ENCODE results near the gene SH2B3. TPM values are rescaled to one million over a fixed set of nuclear protein-coding genes. Genes with fewer than 3 reads are reported as not detected.
A peak's percentile ranks its signal among the peaks of the same experiment; 100 is the strongest.
"Not testable (repeated sequence)": the region's sequence is repeated elsewhere in the genome, so short reads cannot be mapped to it uniquely, and the experiment has no call there.

Gene SH2B3
- total RNA-seq, 4 donors from 2014 or later: 14.1 to 36.5 (median 25.6) TPM

GRCh38 chr12:111396726-111397445 lies 8.8 kb upstream of the SH2B3 start:
- peak; percentile 80 to 86 for DNase-seq
- WGBS, 2 donors: 13 to 17% methylated on average over 14 to 23 of the region's 34 CpGs
- TF ChIP-seq POLR2A (IDR thresholded peaks at IDR 0.05): no peak
- TF ChIP-seq CTCF (IDR thresholded peaks at IDR 0.05): peak in 5 of 6 experiments; percentile 94 to 99 (median 98)
- no peak overlapping the region for H3K4me3 ChIP-seq (replicated peaks in 1 of 3)
- no peaks in the 10 kb centered on the region for H3K9me3 ChIP-seq
- intact Hi-C loops (cut with DNase I): loop anchor here (2.0 kb wide), 1 partner anchor 54 kb away; no protein-coding TSS in a partner anchor
- H3K27me3 ChIP-seq: no peaks in the 10 kb centered on the region
- H3K4me1 ChIP-seq: peaks cover 0 to 7% of the 10 kb centered on the region in 2 donors
- H3K36me3 ChIP-seq: no peaks in the 10 kb centered on the region
- H3K27ac ChIP-seq: peak overlapping the region in 2 of 3 donors; percentile 3 to 28

- WGBS, 2 donors: 86 to 91% methylated on average over 4 of the region's 4 CpGs
- no peak for DNase-seq
- no peaks in the 10 kb centered on the region for H3K36me3 ChIP-seq
- no peak overlapping the region for H3K27ac ChIP-seq
- TF ChIP-seq CTCF (IDR thresholded peaks at IDR 0.05) (no peak), POLR2A (IDR thresholded peaks at IDR 0.05) (no peak)
- intact Hi-C loops (cut with DNase I): no loop called here
- no peaks in the 10 kb centered on the region for H3K27me3 ChIP-seq
- H3K4me1 ChIP-seq: peaks cover 4 to 13% of the 10 kb centered on the region in 2 donors
- H3K9me3 ChIP-seq: no peaks in the 10 kb centered on the region
- no peak overlapping the region for H3K4me3 ChIP-seq (replicated peaks in 1 of 3)
Observed at GRCh38 chr12:111398530-111398929, 7.2 kb upstream of the SH2B3 start.

DNA sequence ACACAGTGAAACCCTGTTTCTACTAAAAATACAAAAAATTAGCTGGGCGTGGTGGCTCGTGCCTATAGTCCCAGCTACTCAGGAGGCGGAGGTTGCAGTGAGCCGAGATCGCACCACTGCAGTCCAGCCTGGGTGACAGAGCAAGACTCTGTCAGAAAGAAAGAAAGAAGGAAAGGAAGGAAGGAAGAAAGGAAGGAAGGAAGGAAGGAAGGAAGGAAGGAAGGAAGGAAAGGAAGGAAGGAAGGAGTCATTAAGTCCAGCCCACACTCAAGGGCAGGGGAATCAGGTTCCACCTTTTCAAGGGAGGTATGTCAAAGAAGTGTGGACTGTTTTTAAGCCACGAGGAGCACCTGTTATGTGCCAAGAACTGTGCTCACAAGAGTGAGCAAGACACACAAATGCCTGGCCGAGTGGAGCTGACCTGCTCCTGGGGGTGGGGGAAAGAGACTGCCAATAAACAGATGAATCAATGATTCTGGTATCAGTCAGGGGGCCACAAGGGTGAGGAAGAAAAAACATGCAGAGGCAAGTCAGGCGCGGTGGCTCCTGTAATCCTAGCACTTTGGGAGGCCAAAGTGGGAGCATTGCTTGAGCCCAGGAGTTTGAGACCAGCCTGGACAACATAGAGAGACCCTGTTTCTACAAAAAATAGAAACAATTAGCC lies 5.8 kb upstream of the SH2B3 start:
- DNase-seq; intact Hi-C loops (cut with DNase I); H3K4me3 ChIP-seq (replicated peaks in 1 of 3); H3K9me3 ChIP-seq; H3K27me3 ChIP-seq; H3K36me3 ChIP-seq; H3K27ac ChIP-seq: not testable (repeated sequence)
- peaks cover 12 to 20% of the 10 kb centered on the region in 2 donors for H3K4me1 ChIP-seq
- WGBS, 2 donors: 76 to 78% methylated on average over 9 of the region's 9 CpGs

- intact Hi-C loops (cut with DNase I): no loop called here
- TF ChIP-seq POLR2A (IDR thresholded peaks at IDR 0.05) (no peak), CTCF (IDR thresholded peaks at IDR 0.05) (no peak)
- no peaks in the 10 kb centered on the region for H3K27me3 ChIP-seq
- peaks cover 15 to 24% of the 10 kb centered on the region in 2 donors for H3K4me1 ChIP-seq
- no peaks in the 10 kb centered on the region for H3K36me3 ChIP-seq
- no peak for DNase-seq
- no peak overlapping the region for H3K27ac ChIP-seq
- WGBS, 2 donors: 91 to 99% methylated on average over 6 of the region's 6 CpGs
- no peak overlapping the region for H3K4me3 ChIP-seq (replicated peaks in 1 of 3)
- no peaks in the 10 kb centered on the region for H3K9me3 ChIP-seq
Observed at GRCh38 chr12:111401167-111401605, 4.5 kb upstream of the SH2B3 start.

- H3K4me1 ChIP-seq: peaks cover 22 to 30% of the 10 kb centered on the region in 2 donors
- H3K9me3 ChIP-seq; H3K36me3 ChIP-seq; DNase-seq; H3K4me3 ChIP-seq (replicated peaks in 1 of 3); H3K27me3 ChIP-seq; intact Hi-C loops (cut with DNase I): not testable (repeated sequence)
- 82 to 84% methylated on average over 9 of the region's 9 CpGs for WGBS, 2 donors
- peak overlapping the region; percentile 59 to 77 (median 59) for H3K27ac ChIP-seq
Observed at GRCh38 chr12:111402490-111402824, 3.3 kb upstream of the SH2B3 start.

Measured in thyroid gland (tissue), 4 donors.